Measurements from ENCODE around the gene PKD2L1. TPM values are rescaled to one million over a fixed set of nuclear protein-coding genes. Genes with fewer than 3 reads are reported as not detected.

The PKD2L1 gene
- total RNA-seq, 1 donor from 2014 or later, result not detected

DNA sequence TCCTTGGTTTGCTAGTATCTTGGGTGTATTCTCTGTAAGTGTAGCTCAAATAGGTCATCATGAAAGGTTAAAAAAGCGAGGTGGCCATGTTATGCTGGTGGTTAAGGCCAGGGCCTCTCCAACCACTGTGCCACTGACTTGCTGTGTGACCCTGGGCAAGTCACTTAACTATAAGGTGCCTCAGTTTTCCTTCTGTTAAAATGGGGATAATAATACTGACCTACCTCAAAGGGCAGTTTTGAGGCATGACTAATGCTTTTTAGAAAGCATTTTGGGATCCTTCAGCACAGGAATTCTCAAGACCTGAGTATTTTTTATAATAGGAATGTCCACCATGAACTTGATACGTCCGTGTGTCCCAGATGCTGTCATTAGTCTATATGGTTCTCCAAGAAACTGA is 34.1 kb upstream of the PKD2L1 start:
- DNase-seq (ENCODE audit: low spot score), result no peak
- Mint-ChIP-seq H3K27ac (no peak overlapping the region), H3K27me3 (ENCODE audit: insufficient read depth) (no peaks in the 10 kb centered on the region), H3K4me3 (no peak overlapping the region), H3K36me3 (ENCODE audit: low read depth) (peaks cover 51% of the 10 kb centered on the region), H3K9me3 (no peaks in the 10 kb centered on the region), H3K4me1 (ENCODE audit: low read depth) (peaks cover 60% of the 10 kb centered on the region)
- intact Hi-C loops (cut with micrococcal nuclease), result no loop called here

DNA sequence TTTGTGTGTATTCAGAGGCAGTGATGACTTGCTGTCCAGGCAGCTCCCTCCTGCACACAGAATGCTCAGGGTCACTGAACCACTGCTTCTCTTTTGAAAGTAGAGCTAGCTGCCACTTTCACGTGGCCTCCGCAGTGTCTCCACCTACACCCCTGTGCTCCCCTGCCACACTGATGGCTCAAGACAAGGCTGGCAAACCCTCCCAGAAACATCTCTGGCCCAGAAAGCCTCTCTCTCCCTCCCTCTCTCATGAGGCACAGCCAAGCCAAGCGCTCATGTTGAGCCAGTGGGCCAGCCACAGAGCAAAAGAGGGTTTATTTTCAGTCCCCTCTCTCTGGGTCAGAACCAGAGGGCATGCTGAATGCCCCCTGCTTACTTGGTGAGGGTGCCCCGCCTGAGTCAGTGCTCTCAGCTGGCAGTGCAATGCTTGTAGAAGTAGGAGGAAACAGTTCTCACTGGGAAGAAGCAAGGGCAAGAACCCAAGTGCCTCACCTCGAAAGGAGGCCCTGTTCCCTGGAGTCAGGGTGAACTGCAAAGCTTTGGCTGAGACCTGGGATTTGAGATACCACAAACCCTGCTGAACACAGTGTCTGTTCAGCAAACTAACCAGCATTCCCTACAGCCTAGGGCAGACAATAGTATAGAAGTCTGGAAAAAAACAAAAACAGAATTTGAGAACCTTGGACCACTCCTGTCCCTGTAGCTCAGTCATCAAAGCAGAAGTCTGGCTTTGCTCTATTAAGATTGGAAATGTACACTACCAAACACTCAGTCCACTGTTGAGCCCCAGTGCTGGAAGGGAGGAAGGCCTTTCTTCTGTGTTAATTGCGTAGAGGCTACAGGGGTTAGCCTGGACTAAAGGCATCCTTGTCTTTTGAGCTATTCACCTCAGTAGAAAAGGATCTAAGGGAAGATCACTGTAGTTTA is 32.8 kb upstream of the PKD2L1 start:
- Mint-ChIP-seq H3K4me1 (ENCODE audit: low read depth) (peaks cover 65% of the 10 kb centered on the region), H3K9me3 (no peaks in the 10 kb centered on the region)
- intact Hi-C loops (cut with micrococcal nuclease), result no loop called here

DNA sequence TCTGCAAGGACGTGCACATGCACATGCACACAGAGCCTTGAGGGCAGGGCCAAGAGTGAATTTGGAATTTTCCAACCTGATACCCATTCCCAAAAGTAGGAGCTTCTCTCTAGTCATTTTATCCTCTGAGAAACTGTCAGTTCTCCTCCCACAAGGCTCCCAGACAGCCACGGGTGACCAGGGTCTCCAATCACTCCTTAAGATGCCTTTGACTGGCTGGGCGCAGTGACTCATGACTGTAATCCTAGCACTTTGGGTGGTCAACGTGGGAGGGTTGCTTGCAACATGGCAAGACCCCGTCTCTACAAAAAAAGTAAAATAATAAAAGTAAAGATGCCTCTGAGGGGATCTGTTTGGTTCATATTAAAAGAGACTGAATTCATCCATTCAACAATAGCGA is 30.2 kb upstream of the PKD2L1 start:
- Mint-ChIP-seq H3K27ac (peak overlapping the region; percentile 72), H3K27me3 (ENCODE audit: insufficient read depth) (no peaks in the 10 kb centered on the region), H3K36me3 (ENCODE audit: low read depth) (peaks cover 70% of the 10 kb centered on the region), H3K4me3 (no peak overlapping the region), H3K4me1 (ENCODE audit: low read depth) (peaks cover 72% of the 10 kb centered on the region), H3K9me3 (no peaks in the 10 kb centered on the region)
- intact Hi-C loops (cut with micrococcal nuclease), result no loop called here
- DNase-seq (ENCODE audit: low spot score), result no peak

More for the DNA sequence above, 32.8 kb upstream of the PKD2L1 start:
- no peak for DNase-seq (ENCODE audit: low spot score)
- no peak overlapping the region for H3K4me3 Mint-ChIP-seq
- H3K36me3 Mint-ChIP-seq (ENCODE audit: low read depth), result peaks cover 57% of the 10 kb centered on the region
- H3K27ac Mint-ChIP-seq, result peak overlapping the region; percentile 66
- H3K27me3 Mint-ChIP-seq (ENCODE audit: insufficient read depth), result no peaks in the 10 kb centered on the region

DNA sequence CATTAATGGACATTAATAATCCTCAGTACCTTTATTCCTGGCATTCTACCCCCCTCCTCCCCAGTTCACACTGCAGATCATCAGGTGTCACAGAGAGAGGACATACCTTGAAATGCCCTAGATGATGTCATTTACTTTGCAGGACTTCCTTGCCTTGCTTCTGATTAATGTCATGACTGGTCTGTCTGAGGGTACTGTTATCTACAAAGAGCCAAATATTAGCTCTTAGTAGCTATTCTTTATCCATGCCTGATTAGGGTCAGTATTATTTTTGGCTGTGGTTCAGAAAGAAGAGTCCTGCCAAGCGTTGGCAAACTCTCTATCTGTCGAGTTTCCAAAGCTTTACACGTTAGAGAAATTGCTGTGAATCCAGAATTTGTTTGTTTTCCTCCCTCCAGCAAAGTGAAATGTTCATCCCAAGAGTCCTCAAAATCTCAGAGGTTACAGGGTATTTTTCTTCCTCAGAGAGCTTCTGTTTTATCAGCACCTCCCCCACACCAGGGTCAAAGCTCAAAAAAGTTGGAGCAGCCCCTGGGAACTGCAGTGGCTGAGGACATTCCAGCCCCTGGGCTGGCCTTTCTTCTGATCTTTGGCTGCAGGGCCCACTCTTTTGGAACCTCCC is 29.6 kb upstream of the PKD2L1 start:
- Mint-ChIP-seq H3K36me3 (ENCODE audit: low read depth) (peaks cover 73% of the 10 kb centered on the region), H3K27ac (peak overlapping the region; percentile 66), H3K4me1 (ENCODE audit: low read depth) (peaks cover 75% of the 10 kb centered on the region), H3K4me3 (no peak overlapping the region), H3K27me3 (ENCODE audit: insufficient read depth) (no peaks in the 10 kb centered on the region), H3K9me3 (no peaks in the 10 kb centered on the region)
- intact Hi-C loops (cut with micrococcal nuclease), result no loop called here
- DNase-seq (ENCODE audit: low spot score), result no peak

DNA sequence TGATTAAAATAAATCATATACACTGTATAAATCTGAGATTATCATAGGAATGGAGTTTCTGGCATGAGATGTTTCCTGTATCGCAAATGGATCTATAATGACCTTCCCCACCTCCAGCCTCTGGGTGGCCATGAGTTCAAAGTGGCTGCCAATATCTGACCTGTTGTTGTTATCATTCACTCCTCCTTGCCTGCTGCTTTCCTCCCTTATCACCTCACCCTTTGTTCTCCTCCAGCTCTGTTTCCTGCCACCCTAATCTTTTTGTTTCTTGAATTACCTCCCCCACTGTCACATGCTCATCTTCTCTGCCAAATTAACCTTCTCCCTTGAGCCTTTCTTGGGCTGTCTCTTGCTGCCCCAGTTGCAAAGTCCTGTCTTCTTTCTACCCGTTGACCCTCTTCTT is 29.0 kb upstream of the PKD2L1 start:
- no peak for DNase-seq (ENCODE audit: low spot score)
- Mint-ChIP-seq H3K27me3 (ENCODE audit: insufficient read depth) (no peaks in the 10 kb centered on the region), H3K27ac (peak overlapping the region; percentile 66), H3K4me3 (no peak overlapping the region), H3K36me3 (ENCODE audit: low read depth) (peaks cover 77% of the 10 kb centered on the region), H3K9me3 (no peaks in the 10 kb centered on the region), H3K4me1 (ENCODE audit: low read depth) (peaks cover 75% of the 10 kb centered on the region)
- intact Hi-C loops (cut with micrococcal nuclease), result no loop called here

DNA sequence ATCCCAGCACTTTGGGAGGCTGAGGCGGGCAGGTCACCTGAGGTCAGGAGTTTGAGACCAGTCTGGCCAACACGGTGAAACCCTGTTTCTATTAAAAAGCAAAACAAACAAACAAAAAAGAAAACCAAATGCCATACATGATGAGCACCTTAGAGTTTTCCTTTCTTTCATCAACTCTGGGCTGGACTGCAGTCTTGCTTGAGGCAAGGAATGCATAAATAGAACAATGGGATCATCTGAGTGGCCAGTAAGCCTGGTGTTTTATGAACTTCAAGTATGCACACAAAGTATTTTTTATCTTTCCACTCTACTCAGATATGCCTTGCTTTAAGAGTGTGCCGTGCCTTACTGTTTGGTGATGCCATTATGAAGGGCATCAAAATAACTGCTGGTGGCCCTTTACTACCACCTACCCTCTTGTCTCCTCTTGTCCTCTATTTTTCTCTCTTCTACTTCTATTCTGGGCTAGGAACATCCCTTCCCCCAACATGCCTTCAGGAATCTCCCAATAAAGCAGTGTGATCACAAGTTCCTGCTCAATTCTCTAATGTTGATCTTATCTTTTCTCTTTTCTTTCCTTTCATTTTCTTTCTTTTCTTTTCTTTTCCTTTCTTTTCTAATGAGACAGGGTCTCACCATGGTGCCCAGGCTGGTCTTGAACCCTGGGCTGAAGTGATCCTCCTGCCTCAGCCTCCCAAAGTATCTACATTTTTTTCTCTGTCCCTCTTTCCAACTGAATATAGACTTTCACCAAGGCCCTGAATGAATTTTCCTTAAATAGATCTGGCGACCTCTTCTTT is 27.2 kb upstream of the PKD2L1 start:
- no peak overlapping the region for H3K4me3 Mint-ChIP-seq
- peak overlapping the region; percentile 84 for H3K27ac Mint-ChIP-seq
- DNase-seq (ENCODE audit: low spot score), result no peak
- H3K9me3 Mint-ChIP-seq, result no peaks in the 10 kb centered on the region
- intact Hi-C loops (cut with micrococcal nuclease), result no loop called here
- no peaks in the 10 kb centered on the region for H3K27me3 Mint-ChIP-seq (ENCODE audit: insufficient read depth)
- peaks cover 71% of the 10 kb centered on the region for H3K4me1 Mint-ChIP-seq (ENCODE audit: low read depth)
- H3K36me3 Mint-ChIP-seq (ENCODE audit: low read depth), result peaks cover 77% of the 10 kb centered on the region

DNA sequence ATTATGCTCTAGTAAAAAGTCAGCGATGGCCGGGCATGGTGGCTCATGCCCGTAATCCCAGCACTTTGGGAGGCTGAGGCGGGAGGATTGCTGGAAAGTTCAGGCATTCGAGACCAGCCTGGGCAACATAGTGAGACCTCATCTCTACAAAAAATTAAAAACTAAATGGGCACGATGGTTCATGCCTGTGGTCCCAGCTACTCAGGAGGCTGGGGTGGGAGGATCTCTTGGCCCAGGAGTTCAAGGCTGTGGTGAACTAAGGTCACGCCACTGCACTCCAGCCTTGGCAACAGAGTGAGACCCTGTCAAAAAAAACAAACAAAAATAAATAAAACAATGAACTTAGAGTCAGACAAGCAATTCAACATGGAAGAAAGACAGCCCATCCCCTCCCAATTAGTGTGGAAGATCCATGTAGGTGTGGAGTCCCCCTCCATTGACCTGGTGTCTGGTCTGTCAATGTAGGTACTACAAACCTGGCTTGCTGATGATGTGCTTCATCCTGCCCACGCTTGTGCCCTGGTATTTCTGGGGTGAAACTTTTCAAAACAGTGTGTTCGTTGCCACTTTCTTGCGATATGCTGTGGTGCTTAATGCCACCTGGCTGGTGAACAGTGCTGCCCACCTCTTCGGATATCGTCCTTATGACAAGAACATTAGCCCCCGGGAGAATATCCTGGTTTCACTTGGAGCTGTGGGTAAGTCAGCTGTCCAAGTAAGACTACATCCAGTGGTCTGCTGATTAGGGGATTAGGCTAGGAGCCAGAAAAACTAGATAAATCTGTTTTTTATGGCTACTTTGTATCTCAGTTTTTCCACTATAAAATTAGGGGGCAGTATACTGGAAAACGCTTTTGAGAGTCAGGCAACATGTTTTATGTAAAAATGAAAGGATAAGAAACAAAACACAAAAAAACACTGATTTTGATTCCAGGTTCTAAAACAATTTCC is 26.3 kb upstream of the PKD2L1 start:
- Mint-ChIP-seq H3K9me3 (no peaks in the 10 kb centered on the region), H3K4me3 (no peak overlapping the region), H3K4me1 (ENCODE audit: low read depth) (peaks cover 72% of the 10 kb centered on the region), H3K36me3 (ENCODE audit: low read depth) (peaks cover 74% of the 10 kb centered on the region), H3K27me3 (ENCODE audit: insufficient read depth) (no peaks in the 10 kb centered on the region), H3K27ac (no peak overlapping the region)
- intact Hi-C loops (cut with micrococcal nuclease), result no loop called here
- no peak for DNase-seq (ENCODE audit: low spot score)

DNA sequence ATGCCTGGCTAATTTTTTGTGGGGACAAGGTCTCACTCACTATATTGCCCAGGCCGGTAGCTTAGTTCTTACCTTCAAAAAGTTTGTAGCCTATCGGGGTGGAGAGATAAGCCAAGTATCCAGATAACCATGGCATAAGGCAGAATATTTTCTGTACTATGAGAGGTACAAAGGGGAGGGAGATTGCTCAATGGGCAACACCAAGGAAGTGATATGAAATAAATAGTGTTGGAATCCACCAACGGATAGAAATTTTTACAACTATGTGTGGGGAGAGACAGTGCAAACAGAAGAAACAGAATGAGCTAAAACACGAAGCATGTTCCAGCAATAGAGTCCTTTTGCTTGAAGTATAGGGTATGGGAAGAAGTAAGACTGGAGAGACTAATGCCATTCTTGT is 25.1 kb upstream of the PKD2L1 start:
- Mint-ChIP-seq H3K36me3 (ENCODE audit: low read depth) (peaks cover 77% of the 10 kb centered on the region), H3K4me1 (ENCODE audit: low read depth) (peaks cover 75% of the 10 kb centered on the region), H3K27ac (no peak overlapping the region), H3K4me3 (no peak overlapping the region), H3K9me3 (no peaks in the 10 kb centered on the region), H3K27me3 (ENCODE audit: insufficient read depth) (no peaks in the 10 kb centered on the region)
- intact Hi-C loops (cut with micrococcal nuclease), result no loop called here
- DNase-seq (ENCODE audit: low spot score), result no peak

DNA sequence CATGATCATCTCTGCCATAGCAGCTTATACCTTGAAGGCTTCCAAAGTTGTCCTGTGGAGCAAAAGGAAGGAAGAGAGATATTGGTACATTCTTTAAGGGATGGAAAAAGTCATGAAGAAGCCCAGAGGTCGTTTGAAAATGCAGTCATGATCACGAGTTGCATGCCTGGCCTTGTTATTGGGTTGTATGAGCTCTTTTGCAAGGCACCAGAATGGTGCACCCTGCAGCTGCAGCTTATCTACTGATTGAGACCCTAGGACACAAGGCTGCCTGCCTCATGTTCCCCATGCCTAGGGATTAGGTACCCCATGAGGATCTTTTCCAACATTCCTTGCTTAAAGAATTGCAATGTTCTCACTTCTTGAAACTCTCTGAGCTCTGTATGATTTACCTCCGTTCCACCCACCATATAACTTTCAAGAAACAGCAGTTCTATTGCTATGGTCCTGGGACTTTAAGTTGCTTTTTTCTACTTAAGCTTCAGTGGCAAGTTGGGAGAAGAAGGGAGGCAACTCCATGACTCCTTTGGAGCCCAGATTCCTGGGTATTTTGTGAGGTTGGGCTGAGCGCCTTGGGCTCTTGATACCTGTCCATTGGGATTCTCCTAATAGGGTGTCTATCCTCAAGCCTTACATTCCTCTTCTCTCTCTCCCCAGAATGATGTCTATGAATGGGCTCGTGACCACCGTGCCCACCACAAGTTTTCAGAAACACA is 23.9 kb upstream of the PKD2L1 start:
- Mint-ChIP-seq H3K36me3 (ENCODE audit: low read depth) (peaks cover 72% of the 10 kb centered on the region), H3K27ac (peak overlapping the region; percentile 62), H3K27me3 (ENCODE audit: insufficient read depth) (no peaks in the 10 kb centered on the region), H3K4me1 (ENCODE audit: low read depth) (peaks cover 76% of the 10 kb centered on the region), H3K9me3 (no peaks in the 10 kb centered on the region), H3K4me3 (no peak overlapping the region)
- no peak for DNase-seq (ENCODE audit: low spot score)
- intact Hi-C loops (cut with micrococcal nuclease), result no loop called here

DNA sequence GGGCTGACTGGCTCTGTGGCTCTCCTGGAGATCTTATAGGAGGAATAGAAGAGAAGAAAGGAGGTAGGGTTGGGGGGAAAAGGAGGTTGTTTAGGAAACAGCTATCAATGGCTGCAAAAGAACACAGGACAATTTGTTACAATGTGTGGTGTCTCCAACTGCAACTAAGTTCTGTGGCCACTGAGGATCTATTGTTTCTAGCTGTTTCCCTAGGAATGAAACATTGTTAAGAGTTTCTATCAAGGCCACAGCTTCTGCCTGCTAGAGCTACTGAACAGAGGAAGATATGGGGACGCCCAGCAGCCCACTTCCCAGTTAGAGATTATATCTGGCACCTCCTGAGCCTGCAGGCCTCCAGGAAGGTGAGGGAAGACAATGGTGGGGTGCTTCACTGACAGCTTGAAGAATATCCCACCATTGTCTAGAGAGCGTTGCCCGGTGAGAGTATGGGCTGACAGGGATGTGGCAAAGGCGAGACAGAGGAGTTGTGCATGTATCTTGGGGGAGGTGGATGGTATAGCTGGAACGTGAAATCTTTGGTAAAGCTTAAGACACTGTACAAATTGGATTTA is 21.0 kb upstream of the PKD2L1 start:
- H3K4me1 Mint-ChIP-seq (ENCODE audit: low read depth), result peaks cover 80% of the 10 kb centered on the region
- intact Hi-C loops (cut with micrococcal nuclease), result no loop called here
- no peak for DNase-seq (ENCODE audit: low spot score)
- peak overlapping the region; percentile 100 for H3K4me3 Mint-ChIP-seq
- H3K36me3 Mint-ChIP-seq (ENCODE audit: low read depth), result peaks cover 73% of the 10 kb centered on the region
- no peaks in the 10 kb centered on the region for H3K9me3 Mint-ChIP-seq
- H3K27ac Mint-ChIP-seq, result peak overlapping the region; percentile 69
- H3K27me3 Mint-ChIP-seq (ENCODE audit: insufficient read depth), result no peaks in the 10 kb centered on the region

DNA sequence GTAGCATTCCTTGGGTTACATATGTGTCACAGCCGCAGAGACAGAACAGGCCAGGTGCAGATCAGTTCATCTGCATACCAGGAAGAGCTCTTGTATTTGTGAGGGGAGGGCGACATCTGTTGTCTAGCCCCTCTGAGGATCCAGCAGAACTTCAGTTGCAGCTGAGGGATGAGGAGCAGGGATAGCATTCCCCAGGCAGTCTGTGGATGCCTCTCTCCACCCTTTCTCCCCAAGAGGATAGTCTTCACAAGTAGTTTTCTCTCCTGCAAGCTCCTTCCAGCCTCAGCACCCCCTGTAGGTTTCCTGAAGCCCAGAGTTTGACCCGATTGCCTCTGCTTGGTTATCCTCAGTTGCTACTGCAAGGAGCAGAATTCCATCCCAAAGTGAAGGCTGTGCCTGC is 19.6 kb upstream of the PKD2L1 start:
- no peaks in the 10 kb centered on the region for H3K27me3 Mint-ChIP-seq (ENCODE audit: insufficient read depth)
- intact Hi-C loops (cut with micrococcal nuclease), result loop anchor here (10.0 kb wide), 1 partner anchor 565 kb away; the partner anchor contains the start of gene SLF2
- DNase-seq (ENCODE audit: low spot score), result no peak
- H3K27ac Mint-ChIP-seq, result peak overlapping the region; percentile 44
- peaks cover 60% of the 10 kb centered on the region for H3K36me3 Mint-ChIP-seq (ENCODE audit: low read depth)
- H3K4me3 Mint-ChIP-seq, result peak overlapping the region; percentile 100
- H3K4me1 Mint-ChIP-seq (ENCODE audit: low read depth), result peaks cover 75% of the 10 kb centered on the region
- H3K9me3 Mint-ChIP-seq, result no peaks in the 10 kb centered on the region
